Stimulated activated CD4-positive, alpha-beta T cell treated with anti-CD3 and anti-CD28 coated beads, Interleukin-15, amount 100 ng/mL, for 24 hours (primary cell): Measurements from ENCODE around the gene DHX9.
"Not testable (repeated sequence)": the region's sequence is repeated elsewhere in the genome, so short reads cannot be mapped to it uniquely, and the experiment has no call there.

Source experiments
- DNase-seq: peaks from one replicate; pipeline ENCODE4 v3.0.0-alpha.2; 2020

The DHX9 gene

DNA sequence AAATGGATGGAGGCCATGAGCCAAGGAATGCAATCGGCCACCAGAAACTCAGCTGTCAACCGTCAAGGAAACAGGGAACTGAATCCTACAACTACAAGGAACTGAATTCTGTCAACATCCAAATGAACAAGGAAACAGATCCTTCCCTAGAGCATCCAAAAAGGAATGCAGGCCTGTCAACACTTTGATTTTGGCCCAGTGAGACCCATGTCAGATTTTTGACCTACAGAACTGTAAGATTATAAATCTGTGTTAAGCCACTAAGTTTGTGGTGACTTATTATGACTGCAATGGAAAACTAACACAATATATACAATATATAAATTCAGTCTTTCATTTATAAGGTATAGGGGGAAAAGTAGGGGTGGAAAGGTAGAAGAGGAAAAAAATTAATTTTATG, 58.5 kb downstream of the DHX9 start:
- DNase-seq: no peak

DNA sequence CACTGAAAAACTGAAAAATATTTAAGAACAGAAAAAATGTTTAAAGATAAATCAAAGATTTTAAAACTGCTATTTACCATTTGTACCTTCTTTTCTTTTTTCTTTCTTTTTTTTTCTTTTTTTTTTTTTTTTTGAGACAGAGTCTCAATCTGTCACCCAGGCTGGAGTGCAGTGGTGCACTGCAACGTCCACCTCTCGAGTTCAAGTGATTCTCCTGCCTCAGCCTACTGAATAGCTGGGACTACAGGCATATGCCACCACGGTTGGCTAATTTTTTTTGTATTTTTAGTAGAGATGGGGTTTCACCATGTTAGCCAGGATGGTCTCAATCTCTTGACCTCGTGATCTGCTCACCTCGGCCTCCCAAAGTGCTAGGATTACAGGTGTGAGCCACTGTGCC, 62.8 kb downstream of the DHX9 start:
- not testable (repeated sequence) for DNase-seq

DNA sequence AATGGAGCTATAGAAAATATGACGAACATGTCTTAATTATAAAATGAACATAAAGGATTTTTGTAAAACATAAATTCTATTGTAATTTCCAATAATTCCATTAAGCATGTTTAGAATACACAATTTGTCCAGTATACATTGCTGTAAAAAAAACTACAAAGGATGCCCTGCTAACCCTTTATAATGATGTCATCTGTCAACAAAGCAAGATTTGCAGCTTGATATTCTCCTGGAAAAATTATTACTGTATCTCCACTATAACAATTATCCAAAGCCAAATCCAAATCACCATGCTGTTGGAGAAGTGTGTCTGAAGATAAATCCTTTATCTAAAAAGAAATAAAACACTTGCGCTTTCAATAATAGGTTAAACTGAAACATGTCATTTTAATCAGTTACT, 66.2 kb downstream of the DHX9 start:
- DNase-seq: no peak

DNA sequence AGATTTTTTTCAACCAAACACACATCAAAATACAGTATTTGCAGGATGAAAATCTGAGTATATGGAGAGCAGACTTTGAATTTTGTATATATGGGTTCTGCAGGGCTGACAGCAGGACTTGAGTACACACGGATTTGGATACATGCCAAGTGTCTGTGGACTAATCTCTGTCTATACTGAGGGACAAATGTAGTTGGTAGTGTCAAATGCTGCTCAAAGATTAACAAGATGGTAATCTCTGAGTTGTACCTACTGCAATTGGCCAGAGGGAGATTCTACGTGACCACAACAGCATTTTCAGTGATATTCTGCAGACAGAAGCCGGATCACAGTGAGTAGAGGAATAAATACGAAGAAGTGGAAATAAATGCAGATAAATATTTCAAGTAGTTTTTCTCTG, 70.4 kb downstream of the DHX9 start:
- DNase-seq: no peak

DNA sequence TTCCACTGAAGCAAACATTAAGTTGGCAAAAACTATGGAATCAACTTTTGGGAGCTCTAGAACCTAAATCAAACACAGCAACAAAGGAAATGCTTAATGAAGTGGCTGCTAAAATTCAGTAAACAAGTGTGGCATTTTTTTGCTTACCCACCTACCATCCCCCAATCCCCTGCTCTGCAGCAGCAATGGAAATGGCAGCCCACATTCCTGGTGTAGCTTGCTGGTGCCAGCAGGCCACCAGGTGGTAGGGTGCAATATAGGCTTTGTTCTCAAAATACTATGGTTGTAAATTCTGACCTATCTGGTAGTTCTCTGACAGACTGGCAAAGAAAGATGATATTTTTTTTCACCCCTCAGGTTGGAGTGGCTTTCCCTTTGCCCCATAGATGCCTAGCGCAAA, 71.0 kb downstream of the DHX9 start:
- no peak for DNase-seq

DNA sequence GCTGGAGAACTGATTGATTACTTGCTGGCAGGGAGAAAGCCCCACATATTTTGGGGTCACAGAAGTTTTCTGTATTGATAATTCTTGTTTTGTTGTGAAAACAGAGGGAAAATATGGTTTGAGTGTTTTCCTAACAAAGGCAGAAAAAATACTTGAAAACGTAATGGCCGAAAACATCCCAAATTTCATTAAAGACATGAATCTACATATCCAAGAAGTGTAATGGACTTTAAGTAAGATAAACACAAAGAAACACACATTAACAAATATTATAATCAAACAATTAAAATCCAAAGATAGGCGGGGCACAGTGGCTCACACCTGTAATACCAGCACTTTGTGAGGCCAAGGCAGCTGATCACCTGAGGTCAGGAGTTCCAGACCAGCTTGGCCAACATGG, 74.3 kb downstream of the DHX9 start:
- no peak for DNase-seq

DNA sequence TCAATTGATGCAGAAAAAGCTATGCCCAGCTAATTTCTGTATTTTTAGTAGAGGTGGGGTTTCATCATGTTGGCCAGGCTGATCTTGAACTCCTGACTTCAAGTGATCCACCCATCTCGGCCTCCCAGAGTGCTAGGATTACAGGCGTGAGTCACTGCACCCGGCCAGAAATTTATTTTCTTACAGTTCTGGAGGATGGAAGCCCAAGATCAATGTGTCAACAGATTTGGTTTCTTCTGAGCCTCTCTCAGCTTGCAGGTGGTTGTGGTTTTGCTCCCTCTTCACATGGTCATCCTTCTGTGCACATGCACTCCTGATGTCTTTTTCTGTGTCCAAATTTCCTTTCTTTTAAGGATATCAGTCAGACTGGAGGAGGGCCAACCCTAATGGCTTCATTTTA, 78.2 kb downstream of the DHX9 start:
- DNase-seq: no peak

DNA sequence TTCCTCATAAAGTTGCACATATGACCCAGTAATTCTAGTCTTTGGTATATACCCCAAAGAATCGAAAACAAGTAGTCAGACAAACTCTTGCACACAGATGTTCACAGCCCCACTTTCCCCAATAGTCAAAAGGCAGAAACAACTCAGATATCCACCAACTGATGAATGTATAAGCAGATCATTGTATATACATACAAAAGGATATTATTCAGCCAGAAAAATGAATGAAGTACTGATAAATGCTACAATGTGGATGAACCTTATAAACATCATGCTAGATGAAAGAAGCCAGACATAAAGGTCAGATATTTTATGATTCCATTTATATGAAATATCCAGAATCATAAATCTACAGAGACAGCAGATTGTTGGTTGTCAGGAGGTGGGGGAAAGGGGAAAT, 86.5 kb downstream of the DHX9 start:
- no peak for DNase-seq

DNA sequence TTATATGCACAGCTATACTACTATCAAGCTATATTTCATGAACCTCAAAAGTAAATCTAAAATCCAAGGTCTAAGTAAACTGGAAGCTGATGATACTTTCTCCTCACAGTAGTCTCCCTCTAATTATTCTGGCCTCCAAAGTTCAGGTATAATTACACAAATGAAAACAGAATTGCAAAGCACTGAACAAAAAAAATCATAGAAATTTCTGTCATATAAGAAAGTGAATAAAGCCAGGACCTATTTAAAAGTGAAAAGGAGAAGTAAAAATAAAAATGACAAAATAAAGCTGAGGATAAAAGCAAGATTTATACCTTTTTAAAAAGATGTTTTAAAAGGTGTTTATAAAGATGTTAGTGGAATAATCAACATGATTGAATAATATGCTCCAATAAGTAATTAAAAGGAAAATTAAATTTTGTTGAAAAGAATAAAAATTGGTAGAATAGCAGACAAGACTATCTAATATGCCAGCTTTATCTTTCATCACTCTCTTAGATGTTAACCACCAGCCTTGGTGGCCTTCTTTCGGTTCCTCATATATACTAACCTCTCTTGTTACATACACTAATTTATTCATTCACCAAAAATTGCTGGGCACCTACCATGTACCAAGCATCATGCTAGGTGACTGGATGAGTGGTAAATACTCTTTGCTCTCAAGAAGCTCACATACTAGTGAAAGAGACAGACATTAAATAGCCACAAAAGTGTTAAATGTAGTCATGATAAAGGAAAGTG, 88.7 kb downstream of the DHX9 start:
- DNase-seq: no peak

DNA sequence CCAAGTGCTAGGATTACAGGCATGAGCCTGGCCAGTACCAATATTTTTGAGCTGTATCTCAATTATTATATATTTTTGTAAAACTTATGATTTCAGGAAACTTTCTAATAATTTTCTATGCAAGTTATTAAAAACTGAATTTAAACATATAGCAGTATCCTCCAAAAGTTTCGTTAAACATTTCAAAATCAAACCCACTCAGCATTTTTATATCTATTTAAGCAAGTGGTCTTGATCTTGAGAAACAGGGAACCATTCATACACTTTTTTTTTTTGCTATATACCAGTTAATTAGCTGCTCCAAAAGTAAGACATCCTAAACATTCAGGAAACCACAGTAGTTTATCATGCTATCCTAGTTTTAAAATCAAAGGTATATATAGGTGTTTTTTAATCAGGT, 91.8 kb downstream of the DHX9 start:
- DNase-seq: no peak

DNA sequence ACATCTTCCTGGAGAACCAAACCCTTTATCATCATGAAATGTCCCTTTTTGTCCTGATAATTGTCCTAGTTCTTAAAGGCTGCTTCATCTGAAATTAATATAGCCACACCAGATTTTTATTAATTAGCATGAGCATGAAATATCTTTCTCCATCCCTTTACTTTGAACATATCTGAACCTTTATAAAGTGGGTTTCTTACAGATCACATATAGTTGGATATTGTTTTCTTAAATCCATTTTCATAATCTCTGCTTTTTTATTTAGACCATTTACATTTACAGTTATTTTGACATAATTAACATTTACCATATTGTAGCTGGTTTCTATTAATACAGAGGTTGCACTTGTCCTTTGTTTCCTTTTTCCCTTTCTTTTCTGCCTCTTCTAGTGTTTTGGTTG, 96.6 kb downstream of the DHX9 start:
- no peak for DNase-seq
